ENCODE measurements around the gene IER2. TPM values are rescaled to one million over a fixed set of nuclear protein-coding genes. Genes with fewer than 3 reads are reported as not detected.

IER2 gene
- total and polyA plus RNA-seq, 2 donors = 17.0 to 268 TPM

- DNase-seq (ENCODE audit: extremely low spot score) = no peak
- Histone ChIP-seq H3K4me1 (ENCODE audit: insufficient read depth) (no peaks in the 10 kb centered on the region), H3K27ac (ENCODE audit: low read depth) (no peak overlapping the region), H3K36me3 (ENCODE audit: insufficient read depth) (no peaks in the 10 kb centered on the region), H3K4me3 (ENCODE audit: low read depth, low read length) (no peak overlapping the region)
- WGBS = 77% methylated on average over 9 of the region's 9 CpGs
Measured at GRCh38 chr19:13127051-13127450, 23.2 kb upstream of the IER2 start.

GRCh38 chr19:13127811-13128575 lies 22.2 kb upstream of the IER2 start:
- H3K36me3 ChIP-seq (ENCODE audit: insufficient read depth) = no peaks in the 10 kb centered on the region
- 90% methylated on average over 6 of the region's 6 CpGs for WGBS
- DNase-seq (ENCODE audit: extremely low spot score) = no peak
- H3K4me1 ChIP-seq (ENCODE audit: insufficient read depth) = no peaks in the 10 kb centered on the region
- H3K27ac ChIP-seq (ENCODE audit: low read depth) = no peak overlapping the region
- H3K4me3 ChIP-seq (ENCODE audit: low read depth, low read length) = no peak overlapping the region

GRCh38 chr19:13128583-13128982 lies 21.6 kb upstream of the IER2 start:
- DNase-seq (ENCODE audit: extremely low spot score) = no peak
- H3K36me3 ChIP-seq (ENCODE audit: insufficient read depth) = no peaks in the 10 kb centered on the region
- no peak overlapping the region for H3K27ac ChIP-seq (ENCODE audit: low read depth)
- 60% methylated on average over 1 of the region's 1 CpG for WGBS
- H3K4me3 ChIP-seq (ENCODE audit: low read depth, low read length) = no peak overlapping the region
- no peaks in the 10 kb centered on the region for H3K4me1 ChIP-seq (ENCODE audit: insufficient read depth)

GRCh38 chr19:13129384-13129783 lies 20.8 kb upstream of the IER2 start:
- no peaks in the 10 kb centered on the region for H3K36me3 ChIP-seq (ENCODE audit: insufficient read depth)
- H3K27ac ChIP-seq (ENCODE audit: low read depth) = no peak overlapping the region
- no peak for DNase-seq (ENCODE audit: extremely low spot score)
- H3K4me1 ChIP-seq (ENCODE audit: insufficient read depth) = no peaks in the 10 kb centered on the region
- no peak overlapping the region for H3K4me3 ChIP-seq (ENCODE audit: low read depth, low read length)
- 92% methylated on average over 9 of the region's 9 CpGs for WGBS

GRCh38 chr19:13130886-13131490 lies 19.2 kb upstream of the IER2 start:
- no peak overlapping the region for H3K4me3 ChIP-seq (ENCODE audit: low read depth, low read length)
- H3K4me1 ChIP-seq (ENCODE audit: insufficient read depth) = no peaks in the 10 kb centered on the region
- no peaks in the 10 kb centered on the region for H3K36me3 ChIP-seq (ENCODE audit: insufficient read depth)
- H3K27ac ChIP-seq (ENCODE audit: low read depth) = no peak overlapping the region
- WGBS = 93% methylated on average over 3 of the region's 3 CpGs
- DNase-seq (ENCODE audit: extremely low spot score) = no peak

GRCh38 chr19:13132471-13133180 lies 17.6 kb upstream of the IER2 start:
- whole genome bisulfite sequencing = 83% methylated on average over 8 of the region's 8 CpGs

GRCh38 chr19:13133241-13133870 lies 16.9 kb upstream of the IER2 start:
- no peaks in the 10 kb centered on the region for H3K4me1 ChIP-seq (ENCODE audit: insufficient read depth)
- DNase-seq (ENCODE audit: extremely low spot score) = no peak
- peaks cover 2% of the 10 kb centered on the region for H3K36me3 ChIP-seq (ENCODE audit: insufficient read depth)
- H3K27ac ChIP-seq (ENCODE audit: low read depth) = no peak overlapping the region
- H3K4me3 ChIP-seq (ENCODE audit: low read depth, low read length) = no peak overlapping the region
- WGBS = 65% methylated on average over 12 of the region's 12 CpGs

More at GRCh38 chr19:13132471-13133180, 17.6 kb upstream of the IER2 start:
- Histone ChIP-seq H3K27ac (ENCODE audit: low read depth) (no peak overlapping the region), H3K4me3 (ENCODE audit: low read depth, low read length) (no peak overlapping the region), H3K4me1 (ENCODE audit: insufficient read depth) (no peaks in the 10 kb centered on the region), H3K36me3 (ENCODE audit: insufficient read depth) (peaks cover 2% of the 10 kb centered on the region)
- DNase-seq (ENCODE audit: extremely low spot score) = no peak

- WGBS = 93% methylated on average over 3 of the region's 3 CpGs
- H3K36me3 ChIP-seq (ENCODE audit: insufficient read depth) = peaks cover 2% of the 10 kb centered on the region
- no peak overlapping the region for H3K27ac ChIP-seq (ENCODE audit: low read depth)
- H3K4me3 ChIP-seq (ENCODE audit: low read depth, low read length) = no peak overlapping the region
- H3K4me1 ChIP-seq (ENCODE audit: insufficient read depth) = no peaks in the 10 kb centered on the region
- DNase-seq (ENCODE audit: extremely low spot score) = no peak
Measured at GRCh38 chr19:13134626-13135025, 15.6 kb upstream of the IER2 start.

GRCh38 chr19:13135068-13136062 lies 14.8 kb upstream of the IER2 start:
- H3K4me3 ChIP-seq (ENCODE audit: low read depth, low read length) = no peak overlapping the region
- WGBS = 95% methylated on average over 60 of the region's 60 CpGs
- DNase-seq (ENCODE audit: extremely low spot score) = no peak
- no peaks in the 10 kb centered on the region for H3K4me1 ChIP-seq (ENCODE audit: insufficient read depth)
- peaks cover 2% of the 10 kb centered on the region for H3K36me3 ChIP-seq (ENCODE audit: insufficient read depth)
- no peak overlapping the region for H3K27ac ChIP-seq (ENCODE audit: low read depth)

GRCh38 chr19:13137290-13137794 lies 12.9 kb upstream of the IER2 start:
- WGBS = 89% methylated on average over 28 of the region's 28 CpGs
- H3K36me3 ChIP-seq (ENCODE audit: insufficient read depth) = peaks cover 2% of the 10 kb centered on the region
- no peak overlapping the region for H3K4me3 ChIP-seq (ENCODE audit: low read depth, low read length)
- H3K27ac ChIP-seq (ENCODE audit: low read depth) = no peak overlapping the region
- DNase-seq (ENCODE audit: extremely low spot score) = no peak
- no peaks in the 10 kb centered on the region for H3K4me1 ChIP-seq (ENCODE audit: insufficient read depth)

- no peak overlapping the region for H3K4me3 ChIP-seq (ENCODE audit: low read depth, low read length)
- WGBS = 87% methylated on average over 40 of the region's 40 CpGs
- no peak for DNase-seq (ENCODE audit: extremely low spot score)
- H3K4me1 ChIP-seq (ENCODE audit: insufficient read depth) = no peaks in the 10 kb centered on the region
- H3K27ac ChIP-seq (ENCODE audit: low read depth) = no peak overlapping the region
- H3K36me3 ChIP-seq (ENCODE audit: insufficient read depth) = peaks cover 2% of the 10 kb centered on the region
Measured at GRCh38 chr19:13138171-13138915, 11.9 kb upstream of the IER2 start.

GRCh38 chr19:13138916-13139198 lies 11.4 kb upstream of the IER2 start:
- no peak for DNase-seq (ENCODE audit: extremely low spot score)
- Histone ChIP-seq H3K36me3 (ENCODE audit: insufficient read depth) (peaks cover 2% of the 10 kb centered on the region), H3K27ac (ENCODE audit: low read depth) (no peak overlapping the region), H3K4me3 (ENCODE audit: low read depth, low read length) (no peak overlapping the region), H3K4me1 (ENCODE audit: insufficient read depth) (no peaks in the 10 kb centered on the region)
- WGBS = 77% methylated on average over 10 of the region's 10 CpGs
